ENCODE data around the gene ZMYND8. TPM values are rescaled to one million over a fixed set of nuclear protein-coding genes. Genes with fewer than 3 reads are reported as not detected.

Gene ZMYND8
- total and polyA plus RNA-seq, 4 donors = 4.5 to 27.4 (median 14.1) TPM

GRCh38 chr20:47305667-47306066, 50.8 kb downstream of the ZMYND8 start:
- Histone ChIP-seq H3K4me3 (ENCODE audit: low read length in 2 of 2) (no peak overlapping the region), H3K27me3 (ENCODE audit: control insufficient read depth in 1 of 2, insufficient read depth in 2 of 2, low read length in 1 of 2) (no peaks in the 10 kb centered on the region), H3K36me3 (ENCODE audit: control insufficient read depth in 1 of 2, insufficient read depth in 2 of 2, low read length in 1 of 2) (peaks cover 0 to 4% of the 10 kb centered on the region in 2 donors), H3K4me1 (ENCODE audit: control insufficient read depth in 1 of 2, insufficient read depth in 2 of 2, low read length in 2 of 2) (peaks cover 4 to 5% of the 10 kb centered on the region in 2 donors), H3K9me3 (ENCODE audit: control insufficient read depth, low read length) (no peaks in the 10 kb centered on the region), H3K27ac (ENCODE audit: low read depth in 1 of 2, low read length in 2 of 2) (no peak overlapping the region)
- intact Hi-C loops (cut with DNase I) = no loop called here
- 91 to 93% methylated on average over 4 of the region's 4 CpGs for WGBS, 2 donors
- ATAC-seq (ENCODE audit: low FRiP score) = no peak
- DNase-seq = peak in 1 of 2 donors; percentile 0

DNA sequence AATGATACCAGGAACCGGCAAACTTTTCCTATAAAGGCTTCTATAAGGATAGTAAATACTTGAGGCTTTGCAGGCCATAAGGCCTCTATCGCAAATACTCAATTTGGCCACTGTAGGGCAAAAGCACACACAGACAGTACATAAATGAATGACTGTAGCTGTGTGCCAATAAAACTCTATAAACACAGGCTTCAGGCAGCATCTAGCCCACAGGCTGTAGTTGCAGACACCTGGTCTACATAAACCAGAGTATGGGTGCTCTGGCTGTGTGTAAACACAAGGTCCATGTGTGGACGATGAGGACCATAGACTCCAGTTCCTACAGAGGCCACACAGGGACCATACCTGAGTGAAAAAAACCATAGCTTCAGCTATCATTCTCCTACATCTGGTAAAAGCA, 52.2 kb downstream of the ZMYND8 start:
- peaks cover 2 to 4% of the 10 kb centered on the region in 2 donors for H3K4me1 ChIP-seq (ENCODE audit: control insufficient read depth in 1 of 2, insufficient read depth in 2 of 2, low read length in 2 of 2)
- no peak for DNase-seq
- peak; percentile 45 for ATAC-seq (ENCODE audit: low FRiP score)
- WGBS, 2 donors = 24% methylated on average over 3 of the region's 3 CpGs
- no peak overlapping the region for H3K4me3 ChIP-seq (ENCODE audit: low read length in 2 of 2)
- peak overlapping the region; percentile 3 to 56 for H3K27ac ChIP-seq (ENCODE audit: low read depth in 1 of 2, low read length in 2 of 2)
- no peaks in the 10 kb centered on the region for H3K27me3 ChIP-seq (ENCODE audit: control insufficient read depth in 1 of 2, insufficient read depth in 2 of 2, low read length in 1 of 2)
- intact Hi-C loops (cut with DNase I) = no loop called here
- H3K36me3 ChIP-seq (ENCODE audit: control insufficient read depth in 1 of 2, insufficient read depth in 2 of 2, low read length in 1 of 2) = peaks cover 0 to 4% of the 10 kb centered on the region in 2 donors
- no peaks in the 10 kb centered on the region for H3K9me3 ChIP-seq (ENCODE audit: control insufficient read depth, low read length)

DNA sequence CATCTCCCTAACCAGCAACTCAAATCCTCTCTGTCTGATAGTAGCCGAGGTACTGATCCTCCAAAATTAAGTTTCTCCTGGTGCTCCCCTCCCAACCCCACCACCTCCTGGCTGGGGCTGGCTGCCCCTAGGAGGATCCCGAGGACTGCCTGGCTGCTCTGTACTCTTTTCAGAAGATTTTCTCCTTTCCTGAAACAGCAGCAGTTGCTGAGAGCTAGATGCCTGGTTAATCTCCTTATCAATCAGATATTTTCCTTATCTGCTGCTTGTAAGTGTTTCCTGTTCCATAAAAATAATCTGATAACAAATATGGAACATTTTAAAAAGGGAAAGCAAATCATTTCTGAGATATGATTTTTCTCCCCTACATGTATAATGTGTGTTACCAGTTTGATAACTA, 52.8 kb downstream of the ZMYND8 start:
- H3K36me3 ChIP-seq (ENCODE audit: control insufficient read depth in 1 of 2, insufficient read depth in 2 of 2, low read length in 1 of 2) = peaks cover 0 to 4% of the 10 kb centered on the region in 2 donors
- H3K4me1 ChIP-seq (ENCODE audit: control insufficient read depth in 1 of 2, insufficient read depth in 2 of 2, low read length in 2 of 2) = peaks cover 2% of the 10 kb centered on the region in 2 donors
- no peak overlapping the region for H3K27ac ChIP-seq (ENCODE audit: low read depth in 1 of 2, low read length in 2 of 2)
- WGBS, 2 donors = 26 to 28% methylated on average over 2 of the region's 2 CpGs
- H3K9me3 ChIP-seq (ENCODE audit: control insufficient read depth, low read length) = no peaks in the 10 kb centered on the region
- intact Hi-C loops (cut with DNase I) = no loop called here
- H3K4me3 ChIP-seq (ENCODE audit: low read length in 2 of 2) = no peak overlapping the region
- no peak for ATAC-seq (ENCODE audit: low FRiP score)
- no peaks in the 10 kb centered on the region for H3K27me3 ChIP-seq (ENCODE audit: control insufficient read depth in 1 of 2, insufficient read depth in 2 of 2, low read length in 1 of 2)
- peak in 1 of 2 donors; percentile 46 for DNase-seq

DNA sequence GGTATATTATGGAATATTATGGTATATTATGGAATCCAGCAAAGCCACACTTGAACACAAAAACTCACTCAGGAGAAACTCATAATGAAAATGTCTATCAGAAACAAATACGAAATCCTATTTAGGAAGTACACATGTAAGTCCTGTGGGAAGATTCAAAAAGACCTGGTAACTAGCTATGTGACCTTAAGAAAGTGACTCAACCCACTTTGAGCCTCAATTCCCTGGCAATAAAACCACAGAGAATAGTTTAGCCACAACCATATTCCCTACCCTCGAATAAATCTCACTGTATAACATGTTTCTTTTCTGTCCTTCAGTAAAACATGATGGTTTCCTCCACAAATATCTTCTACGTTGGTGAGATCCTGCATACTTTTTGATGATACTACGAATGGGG, 56.4 kb downstream of the ZMYND8 start:
- H3K27ac ChIP-seq (ENCODE audit: low read depth in 1 of 2, low read length in 2 of 2) = no peak overlapping the region
- intact Hi-C loops (cut with DNase I) = no loop called here
- 89 to 94% methylated on average over 4 of the region's 4 CpGs for WGBS, 2 donors
- no peak overlapping the region for H3K4me3 ChIP-seq (ENCODE audit: low read length in 2 of 2)
- ATAC-seq (ENCODE audit: low FRiP score) = no peak
- no peaks in the 10 kb centered on the region for H3K9me3 ChIP-seq (ENCODE audit: control insufficient read depth, low read length)
- peaks cover 0 to 2% of the 10 kb centered on the region in 2 donors for H3K4me1 ChIP-seq (ENCODE audit: control insufficient read depth in 1 of 2, insufficient read depth in 2 of 2, low read length in 2 of 2)
- H3K27me3 ChIP-seq (ENCODE audit: control insufficient read depth in 1 of 2, insufficient read depth in 2 of 2, low read length in 1 of 2) = no peaks in the 10 kb centered on the region
- DNase-seq = no peak
- H3K36me3 ChIP-seq (ENCODE audit: control insufficient read depth in 1 of 2, insufficient read depth in 2 of 2, low read length in 1 of 2) = peaks cover 2% of the 10 kb centered on the region in 2 donors

- Histone ChIP-seq H3K9me3 (ENCODE audit: control insufficient read depth, low read length) (no peaks in the 10 kb centered on the region), H3K36me3 (ENCODE audit: control insufficient read depth in 1 of 2, insufficient read depth in 2 of 2, low read length in 1 of 2) (peaks cover 2% of the 10 kb centered on the region in 2 donors), H3K27ac (ENCODE audit: low read depth in 1 of 2, low read length in 2 of 2) (no peak overlapping the region), H3K27me3 (ENCODE audit: control insufficient read depth in 1 of 2, insufficient read depth in 2 of 2, low read length in 1 of 2) (no peaks in the 10 kb centered on the region), H3K4me3 (ENCODE audit: low read length in 2 of 2) (no peak overlapping the region), H3K4me1 (ENCODE audit: control insufficient read depth in 1 of 2, insufficient read depth in 2 of 2, low read length in 2 of 2) (no peaks in the 10 kb centered on the region)
- intact Hi-C loops (cut with DNase I) = no loop called here
- DNase-seq = peak in 1 of 2 donors; percentile 27
- 90 to 91% methylated on average over 8 of the region's 8 CpGs for WGBS, 2 donors
- no peak for ATAC-seq (ENCODE audit: low FRiP score)
These were observed 57.9 kb downstream of the ZMYND8 start for GRCh38 chr20:47298624-47299023.

- no peak overlapping the region for H3K27ac ChIP-seq (ENCODE audit: low read depth in 1 of 2, low read length in 2 of 2)
- no peak overlapping the region for H3K4me3 ChIP-seq (ENCODE audit: low read length in 2 of 2)
- ATAC-seq (ENCODE audit: low FRiP score) (no peak), DNase-seq (peak in 1 of 2 donors; percentile 15)
- no peaks in the 10 kb centered on the region for H3K9me3 ChIP-seq (ENCODE audit: control insufficient read depth, low read length)
- H3K4me1 ChIP-seq (ENCODE audit: control insufficient read depth in 1 of 2, insufficient read depth in 2 of 2, low read length in 2 of 2) = no peaks in the 10 kb centered on the region
- H3K27me3 ChIP-seq (ENCODE audit: control insufficient read depth in 1 of 2, insufficient read depth in 2 of 2, low read length in 1 of 2) = no peaks in the 10 kb centered on the region
- peaks cover 2% of the 10 kb centered on the region in 2 donors for H3K36me3 ChIP-seq (ENCODE audit: control insufficient read depth in 1 of 2, insufficient read depth in 2 of 2, low read length in 1 of 2)
- intact Hi-C loops (cut with DNase I) = no loop called here
- 87% methylated on average over 4 of the region's 4 CpGs for WGBS, 2 donors
These were observed 58.8 kb downstream of the ZMYND8 start for GRCh38 chr20:47297746-47298145.

DNA sequence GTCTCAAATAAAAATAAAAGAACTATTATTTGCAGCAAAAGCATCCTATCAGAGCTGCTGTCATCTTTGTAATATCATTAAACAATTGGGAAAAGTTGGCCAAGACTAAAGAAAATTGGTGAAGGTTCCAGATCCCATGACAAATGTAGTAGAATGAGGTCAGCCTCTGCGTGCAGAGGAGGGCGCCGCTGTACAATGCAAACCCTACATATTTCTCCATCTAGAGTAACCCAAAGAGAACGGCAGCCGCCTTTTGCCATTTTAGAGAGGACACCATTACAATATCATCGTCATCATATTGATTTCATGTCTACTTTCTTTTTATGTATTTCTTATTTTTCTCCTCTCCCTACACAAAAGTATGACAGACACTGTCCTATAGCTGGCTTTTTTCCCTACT, 59.5 kb downstream of the ZMYND8 start:
- intact Hi-C loops (cut with DNase I) = no loop called here
- ATAC-seq (ENCODE audit: low FRiP score) = no peak
- Histone ChIP-seq H3K9me3 (ENCODE audit: control insufficient read depth, low read length) (no peaks in the 10 kb centered on the region), H3K4me1 (ENCODE audit: control insufficient read depth in 1 of 2, insufficient read depth in 2 of 2, low read length in 2 of 2) (no peaks in the 10 kb centered on the region), H3K4me3 (ENCODE audit: low read length in 2 of 2) (no peak overlapping the region), H3K36me3 (ENCODE audit: control insufficient read depth in 1 of 2, insufficient read depth in 2 of 2, low read length in 1 of 2) (peaks cover 2% of the 10 kb centered on the region in 2 donors), H3K27me3 (ENCODE audit: control insufficient read depth in 1 of 2, insufficient read depth in 2 of 2, low read length in 1 of 2) (no peaks in the 10 kb centered on the region), H3K27ac (ENCODE audit: low read depth in 1 of 2, low read length in 2 of 2) (no peak overlapping the region)
- peak in 1 of 2 donors; percentile 52 for DNase-seq
- WGBS, 2 donors = 88 to 90% methylated on average over 6 of the region's 6 CpGs

DNA sequence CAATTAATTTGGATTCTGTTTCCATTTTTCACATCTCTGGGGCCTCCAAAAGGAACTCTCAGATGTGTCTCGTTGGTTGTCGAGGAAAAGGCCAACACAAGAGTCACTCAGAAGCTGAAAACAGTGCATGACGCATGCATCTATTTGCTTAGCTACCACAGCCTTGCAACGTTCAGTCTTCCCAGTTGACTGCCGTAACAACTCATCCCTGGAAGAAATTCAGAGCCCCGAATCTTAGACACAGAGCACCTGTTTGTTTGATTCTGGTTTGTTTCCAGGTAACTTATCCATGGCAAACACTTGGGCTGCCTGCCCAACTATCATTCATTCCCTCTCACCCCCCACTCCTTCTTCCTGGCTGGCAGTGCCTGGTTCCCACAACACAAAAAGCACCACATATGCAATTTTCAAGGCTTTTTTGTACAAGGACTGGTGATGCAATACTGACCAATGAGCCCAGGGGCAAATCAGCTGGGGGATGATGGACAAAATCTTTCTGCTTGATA, 60.5 kb downstream of the ZMYND8 start:
- DNase-seq (peak in 1 of 2 donors; percentile 1), ATAC-seq (ENCODE audit: low FRiP score) (no peak)
- WGBS, 2 donors = 80 to 83% methylated on average over 6 of the region's 6 CpGs
- H3K27me3 ChIP-seq (ENCODE audit: control insufficient read depth in 1 of 2, insufficient read depth in 2 of 2, low read length in 1 of 2) = no peaks in the 10 kb centered on the region
- intact Hi-C loops (cut with DNase I) = no loop called here
- no peaks in the 10 kb centered on the region for H3K9me3 ChIP-seq (ENCODE audit: control insufficient read depth, low read length)
- H3K36me3 ChIP-seq (ENCODE audit: control insufficient read depth in 1 of 2, insufficient read depth in 2 of 2, low read length in 1 of 2) = peaks cover 2% of the 10 kb centered on the region in 2 donors
- H3K4me3 ChIP-seq (ENCODE audit: low read length in 2 of 2) = no peak overlapping the region
- no peaks in the 10 kb centered on the region for H3K4me1 ChIP-seq (ENCODE audit: control insufficient read depth in 1 of 2, insufficient read depth in 2 of 2, low read length in 2 of 2)
- H3K27ac ChIP-seq (ENCODE audit: low read depth in 1 of 2, low read length in 2 of 2) = no peak overlapping the region

- no peak overlapping the region for H3K27ac ChIP-seq (ENCODE audit: low read depth in 1 of 2, low read length in 2 of 2)
- ATAC-seq (ENCODE audit: low FRiP score) = no peak
- peak in 1 of 2 donors; percentile 36 for DNase-seq
- H3K27me3 ChIP-seq (ENCODE audit: control insufficient read depth in 1 of 2, insufficient read depth in 2 of 2, low read length in 1 of 2) = no peaks in the 10 kb centered on the region
- no peaks in the 10 kb centered on the region for H3K9me3 ChIP-seq (ENCODE audit: control insufficient read depth, low read length)
- intact Hi-C loops (cut with DNase I) = no loop called here
- no peaks in the 10 kb centered on the region for H3K4me1 ChIP-seq (ENCODE audit: control insufficient read depth in 1 of 2, insufficient read depth in 2 of 2, low read length in 2 of 2)
- WGBS, 2 donors = 90 to 91% methylated on average over 8 of the region's 8 CpGs
- H3K36me3 ChIP-seq (ENCODE audit: control insufficient read depth in 1 of 2, insufficient read depth in 2 of 2, low read length in 1 of 2) = peaks cover 2% of the 10 kb centered on the region in 2 donors
- H3K4me3 ChIP-seq (ENCODE audit: low read length in 2 of 2) = no peak overlapping the region
These were observed 61.2 kb downstream of the ZMYND8 start for GRCh38 chr20:47295129-47295813.

Data from aorta (tissue), 5 donors.